ENCODE results near the gene UMODL1. TPM values are rescaled to one million over a fixed set of nuclear protein-coding genes. Genes with fewer than 3 reads are reported as not detected.

The UMODL1 gene
- total RNA-seq, 1 experiment from 2014 or later, result not detected

GRCh38 chr21:42041246-42041645, 29.9 kb upstream of the UMODL1 start:
- no CpG with 5 or more reads among the region's 7 CpGs for WGBS (ENCODE audit: extremely low coverage, insufficient read length, low lambda C conversion rate)
- H3K9ac ChIP-seq (ENCODE audit: extremely low read depth, insufficient read length, low read length), result no peak overlapping the region
- no peaks in the 10 kb centered on the region for H3K4me1 ChIP-seq (ENCODE audit: insufficient read depth, low read length)
- no peak overlapping the region for H2BK15ac ChIP-seq (ENCODE audit: low read depth, low read length)
- no peaks in the 10 kb centered on the region for H3K27me3 ChIP-seq (ENCODE audit: insufficient read depth, low read length)
- no peak overlapping the region for H3K27ac ChIP-seq (ENCODE audit: insufficient read length, low read depth, low read length)
- H4K5ac ChIP-seq (ENCODE audit: insufficient read length, low read depth, low read length), result no peak overlapping the region
- Mint-ChIP-seq H3K4me1 (peaks cover 10 to 14% of the 10 kb centered on the region in 2 experiments), H3K36me3 (ENCODE audit: insufficient read depth in 1 of 3, low read depth in 3 of 3) (no peaks in the 10 kb centered on the region; a peak in 1 of 7 replicates), H3K27ac (no peak overlapping the region; a peak in 1 of 7 replicates), H3K4me3 (no peak overlapping the region), H3K9me3 (peaks cover 0 to 4% of the 10 kb centered on the region in 2 experiments; a peak in 2 of 5 replicates), H3K27me3 (ENCODE audit: low read depth) (peaks cover 11% of the 10 kb centered on the region)
- no peak overlapping the region for H2AFZ ChIP-seq (ENCODE audit: low read length)
- DNase-seq, result no peak
- H3K79me1 ChIP-seq (ENCODE audit: insufficient read depth, low read depth, low read length, poor library complexity, severe bottlenecking), result no peaks in the 10 kb centered on the region
- H3K4ac ChIP-seq (ENCODE audit: low read depth, low read length), result no peak overlapping the region
- no peaks in the 10 kb centered on the region for H3K23me2 ChIP-seq (ENCODE audit: insufficient read length, low read depth, low read length, poor library complexity, severe bottlenecking)
- no peaks in the 10 kb centered on the region for H3K79me2 ChIP-seq (ENCODE audit: insufficient read depth, low read length)
- H3K9me3 ChIP-seq (ENCODE audit: control insufficient read depth, low read depth, low read length), result no peaks in the 10 kb centered on the region
- no peak overlapping the region for H4K8ac ChIP-seq (replicated peaks; ENCODE audit: insufficient read length, low read depth, low read length)
- no peak overlapping the region for H2BK20ac ChIP-seq (ENCODE audit: low read depth, low read length, poor library complexity, severe bottlenecking)
- no peak overlapping the region for H3T11ph ChIP-seq (ENCODE audit: low read length)
- no peak for TF ChIP-seq CTCF (conservative IDR thresholded peaks at IDR 0.05)
- H3K14ac ChIP-seq (ENCODE audit: insufficient read depth, low read length), result no peak overlapping the region
- H3K4me2 ChIP-seq (ENCODE audit: insufficient read depth, insufficient read length, low read length), result no peak overlapping the region
- H2BK5ac ChIP-seq (ENCODE audit: insufficient read length, low read length), result no peak overlapping the region
- no peak overlapping the region for H3K18ac ChIP-seq (ENCODE audit: insufficient read length, low read depth, low read length)
- no peak overlapping the region for H3K56ac ChIP-seq (ENCODE audit: insufficient read length, low read depth, low read length)
- no peak overlapping the region for H2AK5ac ChIP-seq (ENCODE audit: insufficient read length, low read length)
- H4K20me1 ChIP-seq (ENCODE audit: control insufficient read depth, insufficient read depth, insufficient read length), result no peaks in the 10 kb centered on the region
- no peak overlapping the region for H2BK120ac ChIP-seq (ENCODE audit: low read depth, low read length, poor library complexity, severe bottlenecking)
- H3K23ac ChIP-seq (ENCODE audit: insufficient read length, low read depth, low read length), result no peak overlapping the region
- H2BK12ac ChIP-seq (ENCODE audit: insufficient read length, low read depth, low read length), result no peak overlapping the region
- H4K91ac ChIP-seq (ENCODE audit: insufficient read length, low read depth, low read length), result no peak overlapping the region
